ENCODE results near the gene KCNK7.

The KCNK7 gene

GRCh38 chr11:65591939-65592857 lies 3.4 kb downstream of the KCNK7 start:
- DNase-seq (ENCODE audit: low read depth): no peak
- H3K4me3 ChIP-seq (ENCODE audit: low read depth, low read length): no peak overlapping the region

- no peak for DNase-seq (ENCODE audit: low read depth)
- H3K4me3 ChIP-seq (ENCODE audit: low read depth, low read length): no peak overlapping the region
Observed at GRCh38 chr11:65590240-65590738, 5.3 kb downstream of the KCNK7 start.

- no peak overlapping the region for H3K4me3 ChIP-seq (ENCODE audit: low read depth, low read length)
- DNase-seq (ENCODE audit: low read depth): no peak
Observed at GRCh38 chr11:65589444-65590239, 6.0 kb downstream of the KCNK7 start.

- no peak overlapping the region for H3K4me3 ChIP-seq (ENCODE audit: low read depth, low read length)
- DNase-seq (ENCODE audit: low read depth): no peak
Observed at GRCh38 chr11:65588199-65589054, 7.2 kb downstream of the KCNK7 start.

- no peak overlapping the region for H3K4me3 ChIP-seq (ENCODE audit: low read depth, low read length)
- DNase-seq (ENCODE audit: low read depth): no peak
Observed at GRCh38 chr11:65586676-65587075, 8.9 kb downstream of the KCNK7 start.

- no peak for DNase-seq (ENCODE audit: low read depth)
- no peak overlapping the region for H3K4me3 ChIP-seq (ENCODE audit: low read depth, low read length)
Observed at GRCh38 chr11:65586247-65586630, 9.4 kb downstream of the KCNK7 start.

GRCh38 chr11:65585396-65586246 lies 10.0 kb downstream of the KCNK7 start:
- H3K4me3 ChIP-seq (ENCODE audit: low read depth, low read length): no peak overlapping the region
- no peak for DNase-seq (ENCODE audit: low read depth)

GRCh38 chr11:65584723-65585171 lies 10.9 kb downstream of the KCNK7 start:
- no peak overlapping the region for H3K4me3 ChIP-seq (ENCODE audit: low read depth, low read length)
- no peak for DNase-seq (ENCODE audit: low read depth)

GRCh38 chr11:65584106-65584505 lies 11.5 kb downstream of the KCNK7 start:
- DNase-seq (ENCODE audit: low read depth): no peak
- no peak overlapping the region for H3K4me3 ChIP-seq (ENCODE audit: low read depth, low read length)

GRCh38 chr11:65583589-65583988 lies 12.0 kb downstream of the KCNK7 start:
- no peak overlapping the region for H3K4me3 ChIP-seq (ENCODE audit: low read depth, low read length)
- DNase-seq (ENCODE audit: low read depth): no peak

GRCh38 chr11:65581928-65582327 lies 13.7 kb downstream of the KCNK7 start:
- H3K4me3 ChIP-seq (ENCODE audit: low read depth, low read length): no peak overlapping the region
- DNase-seq (ENCODE audit: low read depth): no peak

- no peak for DNase-seq (ENCODE audit: low read depth)
Observed at GRCh38 chr11:65580756-65581155, 14.8 kb downstream of the KCNK7 start.

GRCh38 chr11:65580031-65580692 lies 15.4 kb downstream of the KCNK7 start:
- DNase-seq (ENCODE audit: low read depth): no peak
- no peak overlapping the region for H3K4me3 ChIP-seq (ENCODE audit: low read depth, low read length)

More at GRCh38 chr11:65580756-65581155, 14.8 kb downstream of the KCNK7 start:
- H3K4me3 ChIP-seq (ENCODE audit: low read depth, low read length): no peak overlapping the region

GRCh38 chr11:65579291-65579690 lies 16.3 kb downstream of the KCNK7 start:
- no peak for DNase-seq (ENCODE audit: low read depth)
- H3K4me3 ChIP-seq (ENCODE audit: low read depth, low read length): no peak overlapping the region

- no peak overlapping the region for H3K4me3 ChIP-seq (ENCODE audit: low read depth, low read length)
- no peak for DNase-seq (ENCODE audit: low read depth)
Observed at GRCh38 chr11:65578667-65579066, 16.9 kb downstream of the KCNK7 start.

- DNase-seq (ENCODE audit: low read depth): no peak
- H3K4me3 ChIP-seq (ENCODE audit: low read depth, low read length): no peak overlapping the region
Observed at GRCh38 chr11:65578134-65578533, 17.5 kb downstream of the KCNK7 start.

GRCh38 chr11:65577756-65578109 lies 17.9 kb downstream of the KCNK7 start:
- H3K4me3 ChIP-seq (ENCODE audit: low read depth, low read length): peak overlapping the region; percentile 54
- DNase-seq (ENCODE audit: low read depth): no peak

Data from skeletal muscle cell (primary cell).